Endothelial cell of umbilical vein (primary cell): ENCODE measurements around the gene SLC8A1. TPM values are rescaled to one million over a fixed set of nuclear protein-coding genes. Genes with fewer than 3 reads are reported as not detected.
A peak's percentile ranks its signal among the peaks of the same experiment; 100 is the strongest.

Experiments
- BruUV-seq: library from RNA; stranded (reverse); fragments of 400-500 nt; replicated peaks from 2 replicates; lab custom pipeline; 2021; lab: Mats Ljungman, UMichigan
- CTCF ChIA-PET: fragments of 300-600, 350-600 bp; sonication (Branson Sonifier 250); formaldehyde crosslinking; loops from one replicate; lab custom pipeline; 2021; ENCODE audit warnings: antibody characterized with exemption, inconsistent platforms; lab: Charles Lee
- POLR2A ChIA-PET: fragments of 300-600, 350-600 bp; sonication (Branson Sonifier 250); formaldehyde crosslinking; loops from one replicate; lab custom pipeline; 2021; ENCODE audit warnings: antibody characterized with exemption, inconsistent platforms; lab: Charles Lee
- DNase-seq: peaks from one replicate; pipeline ENCODE4 v3.0.0-alpha.2; 2011; ENCODE audit warnings: low read depth, low spot score
- FAIRE-seq: peaks from 2 replicates; lab custom pipeline; 2011; peaks lifted over from hg19 to GRCh38; lab: Jason Lieb, UNC
- H2AFZ ChIP-seq: 2 replicates; pipeline ENCODE4 v1.6.0; 2012; ENCODE audit warnings: low read depth, low read length, control low read depth, inconsistent platforms
- H3K27ac ChIP-seq: 2 replicates; pipeline ENCODE4 v1.5.1; 2011; ENCODE audit warnings: low read depth, mild to moderate bottlenecking, control low read depth, low read length, moderate library complexity; ENCODE audit not compliant: insufficient read depth
- H3K27me3 ChIP-seq, 2 experiments: 2 replicates each; pipeline versions ENCODE4 v1.6.0 to v1.6.1; 2011; ENCODE audit warnings: low read length in 2 of 2, mixed read lengths in 1 of 2; ENCODE audit not compliant: control insufficient read depth in 2 of 2, insufficient read depth in 2 of 2
- H3K36me3 ChIP-seq, 2 experiments: 2 replicates in 1 of 2; 3 replicates in 1 of 2; pipeline ENCODE4 v1.5.1; 2011; ENCODE audit warnings: low read length in 2 of 2, mild to moderate bottlenecking in 1 of 2, moderate library complexity in 1 of 2; ENCODE audit not compliant: control insufficient read depth in 2 of 2, insufficient read depth in 2 of 2; ENCODE audit errors: extremely low read depth in 1 of 2
- H3K4me1 ChIP-seq: 3 replicates; pipeline ENCODE4 v1.5.1; 2011; ENCODE audit warnings: mild to moderate bottlenecking, low read length; ENCODE audit not compliant: control insufficient read depth, insufficient read depth; ENCODE audit errors: extremely low read depth
- H3K4me2 ChIP-seq: 2 replicates; pipeline ENCODE4 v1.6.1; 2011; ENCODE audit warnings: low read length, control low read depth, mixed read lengths; ENCODE audit not compliant: insufficient read depth
- H3K4me3 ChIP-seq, 3 experiments: fragments of 200-600 bp in 1 of 3; sonication (generic), shearing (Covaris generic) in 1 of 3; replicated peaks in 1 of 3; 2 replicates each; pipeline ENCODE4 v1.5.1; 2011 to 2016; ENCODE audit warnings: control low read depth in 3 of 3, low read length in 3 of 3, mild to moderate bottlenecking in 2 of 3, inconsistent platforms in 1 of 3, low read depth in 1 of 3, moderate library complexity in 1 of 3; ENCODE audit not compliant: insufficient read depth in 1 of 3
- H3K79me2 ChIP-seq: 2 replicates; pipeline ENCODE4 v1.6.0; 2012; ENCODE audit warnings: low read length, inconsistent platforms; ENCODE audit not compliant: control insufficient read depth, insufficient read depth
- H3K9ac ChIP-seq: replicated peaks from 2 replicates; pipeline ENCODE3; 2011; ENCODE audit warnings: low read length, control low read depth; ENCODE audit not compliant: insufficient read depth; ENCODE audit errors: extremely low read depth
- H3K9me1 ChIP-seq: replicated peaks from 3 replicates; pipeline ENCODE4 v1.6.0; 2011; ENCODE audit warnings: mild to moderate bottlenecking, low read length; ENCODE audit not compliant: control insufficient read depth, insufficient read depth; ENCODE audit errors: extremely low read depth
- H3K9me3 ChIP-seq: replicated peaks from 2 replicates; pipeline ENCODE4 v1.5.1; 2012; ENCODE audit warnings: low read length, inconsistent platforms; ENCODE audit not compliant: control insufficient read depth, insufficient read depth
- H4K20me1 ChIP-seq: replicated peaks from 2 replicates; pipeline ENCODE3; 2011; ENCODE audit warnings: mild to moderate bottlenecking, low read length; ENCODE audit not compliant: control insufficient read depth, insufficient read depth; ENCODE audit errors: extremely low read depth
- EZH2 ChIP-seq: IDR thresholded peaks from 2 replicates; pipeline ENCODE4 v1.6.1; 2012; ENCODE audit warnings: borderline replicate concordance, low read depth, mild to moderate bottlenecking, moderate library complexity, low read length, inconsistent platforms; ENCODE audit not compliant: severe bottlenecking
- FOS ChIP-seq: IDR thresholded peaks from 2 replicates; pipeline ENCODE4 v1.6.1; 2011; ENCODE audit warnings: mild to moderate bottlenecking, low read length, moderate library complexity, borderline replicate concordance; ENCODE audit not compliant: insufficient read depth
- GATA2 ChIP-seq: IDR thresholded peaks from 2 replicates; pipeline ENCODE4 v1.7.0; 2011; ENCODE audit warnings: low read depth, mild to moderate bottlenecking, moderate library complexity, mixed read lengths, low read length; ENCODE audit not compliant: insufficient read length, insufficient read depth
- JUN ChIP-seq: IDR thresholded peaks from 2 replicates; pipeline ENCODE4 v1.6.1; 2011; ENCODE audit warnings: borderline replicate concordance, low read depth; ENCODE audit not compliant: insufficient read length, insufficient read depth
- MYC ChIP-seq: IDR thresholded peaks from one replicate; pipeline ENCODE4 v1.6.1; 2011; ENCODE audit warnings: mild to moderate bottlenecking, low read depth, low read length
- dilution Hi-C: fragments of 300-500 bp; cut with MboI; formaldehyde crosslinking; loops from one replicate; pipeline ENCODE4 v1.15.0; 2019; ENCODE audit warnings: low sequenced_read_pairs; ENCODE audit not compliant: extremely low pct_ligation_motif_present
- intact Hi-C: fragments of 100-400 bp; cut with micrococcal nuclease; formaldehyde crosslinking; loops from one replicate; pipeline ENCODE4 v1.10.0; 2022
- polyA plus RNA-seq, 4 experiments: library from polyadenylated mRNA; depleted of rRNA in 3 of 4; stranded (reverse) in 3 of 4; unstranded in 1 of 4; fragments of >200 nt; gene quantifications; 2 replicates each; pipeline versions ENCODE4 v1.2.1 to v1.2.3, GENCODE V29; 2011 to 2012; ENCODE audit warnings: missing spikeins in 1 of 4
- total RNA-seq: library from RNA; stranded (reverse); gene quantifications from 2 replicates; pipeline ENCODE4 v1.2.3, GENCODE V29; 2021

Gene SLC8A1
- total and polyA plus RNA-seq, 2 donors (not counting 3 experiments of a cell fraction or from before 2014, with no cell fraction given) = 0.19 to 1.8 TPM

- Histone ChIP-seq H3K4me2 (no peak overlapping the region), H2AFZ (peak overlapping the region; percentile 65), H3K79me2 (no peaks in the 10 kb centered on the region), H3K4me1 (no peaks in the 10 kb centered on the region), H3K9me1 (no peaks in the 10 kb centered on the region), H4K20me1 (no peaks in the 10 kb centered on the region), H3K9ac (no peak overlapping the region), H3K27me3 (no peaks in the 10 kb centered on the region), H3K9me3 (no peaks in the 10 kb centered on the region), H3K36me3 (no peaks in the 10 kb centered on the region), H3K27ac (no peak overlapping the region), H3K4me3 (no peak overlapping the region)
- dilution Hi-C loops (no loop called here), intact Hi-C loops (no loop called here)
- CTCF ChIA-PET = interaction anchor here (2.3 kb wide), 1 partner anchor 12 kb away, joined by 8 read pairs; no protein-coding TSS in a partner anchor
- TF ChIP-seq GATA2 = peak; percentile 22
- TF ChIP-seq EZH2 = no peak
- no peak for TF ChIP-seq MYC
- BruUV-seq = no TSS peak
- no peak for FAIRE-seq
- POLR2A ChIA-PET = no interaction called here
- DNase-seq = no peak
Observed at GRCh38 chr2:40352703-40353099, 99.2 kb downstream of the SLC8A1 start.

GRCh38 chr2:40352041-40352702 lies 99.7 kb downstream of the SLC8A1 start:
- no peaks in the 10 kb centered on the region for H3K9me3 ChIP-seq
- no TSS peak for BruUV-seq
- no peak overlapping the region for H3K4me2 ChIP-seq
- H3K27ac ChIP-seq = no peak overlapping the region
- H3K79me2 ChIP-seq = no peaks in the 10 kb centered on the region
- ChIA-PET CTCF (interaction anchor here (0.7 to 2.3 kb wide), 5 partner anchors 8 to 108 kb away, joined by 3 to 8 read pairs (median 3); no protein-coding TSS in a partner anchor), POLR2A (interaction anchor here (0.7 kb wide), 1 partner anchor 70 kb away, joined by 3 read pairs; no protein-coding TSS in a partner anchor)
- no peaks in the 10 kb centered on the region for H3K27me3 ChIP-seq
- no peak for DNase-seq
- dilution Hi-C loops = no loop called here
- no peak for TF ChIP-seq JUN
- peak; percentile 55 for TF ChIP-seq FOS
- H3K4me1 ChIP-seq = no peaks in the 10 kb centered on the region
- peak overlapping the region; percentile 65 for H2AFZ ChIP-seq
- H3K36me3 ChIP-seq = no peaks in the 10 kb centered on the region
- H3K4me3 ChIP-seq = no peak overlapping the region
- intact Hi-C loops = no loop called here
- no peak for FAIRE-seq
- no peaks in the 10 kb centered on the region for H4K20me1 ChIP-seq
- no peaks in the 10 kb centered on the region for H3K9me1 ChIP-seq
- no peak overlapping the region for H3K9ac ChIP-seq
